ENCODE results near the gene ZNF865. TPM values are rescaled to one million over a fixed set of nuclear protein-coding genes. Genes with fewer than 3 reads are reported as not detected.

The ZNF865 gene
- total RNA-seq, 1 experiment from 2014 or later: 13.2 TPM

- DNase-seq: no peak
- H3K27me3 ChIP-seq (replicated peaks; ENCODE audit: control insufficient read depth, insufficient read depth, low read length): no peaks in the 10 kb centered on the region
- peaks cover 33% of the 10 kb centered on the region for H3K4me1 Mint-ChIP-seq (ENCODE audit: low read depth, unreplicated experiment)
- no peaks in the 10 kb centered on the region for H3K9me3 ChIP-seq
- no TSS peak for BruUV-seq (replicated peaks)
- H3K4me3 ChIP-seq (ENCODE audit: low read depth, low read length): no peak overlapping the region
- H3K27ac Mint-ChIP-seq (ENCODE audit: unreplicated experiment): no peak overlapping the region
- H3K9me3 Mint-ChIP-seq (ENCODE audit: unreplicated experiment): no peaks in the 10 kb centered on the region
- no peak overlapping the region for H3K4me3 Mint-ChIP-seq (ENCODE audit: unreplicated experiment)
- peaks cover 24% of the 10 kb centered on the region for H3K36me3 ChIP-seq (ENCODE audit: control insufficient read depth, insufficient read depth, low read length)
- no peaks in the 10 kb centered on the region for H3K27me3 Mint-ChIP-seq (ENCODE audit: insufficient read depth, unreplicated experiment)
- POLR2A ChIA-PET: no interaction called here
- H3K36me3 Mint-ChIP-seq (ENCODE audit: insufficient read depth, unreplicated experiment): peaks cover 88% of the 10 kb centered on the region
- CTCF ChIA-PET: no interaction called here
- TF ChIP-seq CTCF (IDR thresholded peaks at IDR 0.05; ENCODE audit: insufficient read depth in 1 of 2, low read depth in 1 of 2, low read length in 1 of 2, severe bottlenecking in 1 of 2, unreplicated experiment in 1 of 2): no peak
- H3K4me1 ChIP-seq: peaks cover 32% of the 10 kb centered on the region
- intact Hi-C loops (cut with micrococcal nuclease; ENCODE audit: unreplicated experiment): no loop called here
Observed at GRCh38 chr19:55663846-55664536, 58.5 kb downstream of the ZNF865 start.

GRCh38 chr19:55666343-55667005 lies 61.0 kb downstream of the ZNF865 start:
- H3K9me3 ChIP-seq: no peaks in the 10 kb centered on the region
- peak overlapping the region; percentile 69 for H3K4me3 Mint-ChIP-seq (ENCODE audit: unreplicated experiment)
- no peak for DNase-seq
- no TSS peak for BruUV-seq (replicated peaks)
- no peaks in the 10 kb centered on the region for H3K27me3 ChIP-seq (replicated peaks; ENCODE audit: control insufficient read depth, insufficient read depth, low read length)
- peak overlapping the region; percentile 91 for H3K27ac Mint-ChIP-seq (ENCODE audit: unreplicated experiment)
- peaks cover 34% of the 10 kb centered on the region for H3K36me3 ChIP-seq (ENCODE audit: control insufficient read depth, insufficient read depth, low read length)
- POLR2A ChIA-PET: interaction anchor here (2.0 kb wide), 1 partner anchor 12 kb away, joined by 15 read pairs; the partner anchor contains the start of gene U2AF2
- H3K27me3 Mint-ChIP-seq (ENCODE audit: insufficient read depth, unreplicated experiment): no peaks in the 10 kb centered on the region
- TF ChIP-seq CTCF (IDR thresholded peaks at IDR 0.05; ENCODE audit: insufficient read depth in 1 of 2, low read depth in 1 of 2, low read length in 1 of 2, severe bottlenecking in 1 of 2, unreplicated experiment in 1 of 2): no peak
- CTCF ChIA-PET: interaction anchor here (0.5 kb wide), 1 partner anchor 50 kb away, joined by 7 read pairs; no protein-coding TSS in a partner anchor
- no peaks in the 10 kb centered on the region for H3K9me3 Mint-ChIP-seq (ENCODE audit: unreplicated experiment)
- peaks cover 99% of the 10 kb centered on the region for H3K36me3 Mint-ChIP-seq (ENCODE audit: insufficient read depth, unreplicated experiment)
- intact Hi-C loops (cut with micrococcal nuclease; ENCODE audit: unreplicated experiment): no loop called here
- H3K4me1 Mint-ChIP-seq (ENCODE audit: low read depth, unreplicated experiment): peaks cover 43% of the 10 kb centered on the region
- peaks cover 33% of the 10 kb centered on the region for H3K4me1 ChIP-seq
- no peak overlapping the region for H3K4me3 ChIP-seq (ENCODE audit: low read depth, low read length)

Other genes with a start within 250 kb of the ZNF865 start
- not detected in 2 replicates for gene GARIN5B, start 242.4 kb upstream of the ZNF865 start, total RNA-seq (2022)
- 0.70 and 1.1 TPM in 2 replicates for gene IL11, start 235.2 kb upstream of the ZNF865 start, total RNA-seq (2022)
- not detected in 2 replicates for gene TMEM190, start 228.8 kb upstream of the ZNF865 start, total RNA-seq (2022)
- 18.1 and 22.7 TPM in 2 replicates for gene TMEM238, start 221.4 kb upstream of the ZNF865 start, total RNA-seq (2022)
- 2,048 and 2,146 TPM in 2 replicates for gene RPL28, start 219.7 kb upstream of the ZNF865 start, total RNA-seq (2022)
- 279 and 293 TPM in 2 replicates for gene UBE2S, start 197.9 kb upstream of the ZNF865 start, total RNA-seq (2022)
- not detected in 2 replicates for gene SHISA7, start 162.3 kb upstream of the ZNF865 start, total RNA-seq (2022)
- gene ISOC2, start 144.0 kb upstream of the ZNF865 start, total RNA-seq (2022): 40.6 and 49.6 TPM in 2 replicates
- gene C19orf85, start 140.9 kb upstream of the ZNF865 start, total RNA-seq (2022): not detected in 2 replicates
- 12.3 and 13.9 TPM in 2 replicates for gene ZNF628, start 129.0 kb upstream of the ZNF865 start, total RNA-seq (2022)
- gene NAT14, start 120.5 kb upstream of the ZNF865 start, total RNA-seq (2022): 40.9 and 45.2 TPM in 2 replicates
- 0.58 and 0.86 TPM in 2 replicates for gene SSC5D, start 117.2 kb upstream of the ZNF865 start, total RNA-seq (2022)
- gene SBK2, start 68.5 kb upstream of the ZNF865 start, total RNA-seq (2022): not detected in 2 replicates
- gene SBK3, start 60.1 kb upstream of the ZNF865 start, total RNA-seq (2022): 2.3 and 2.4 TPM in 2 replicates
- 26.5 and 30.4 TPM in 2 replicates for gene ZNF579, start 24.8 kb upstream of the ZNF865 start, total RNA-seq (2022)
- gene FIZ1, start 6.1 kb upstream of the ZNF865 start, total RNA-seq (2022): 27.2 and 27.7 TPM in 2 replicates
- gene ZNF524, start 5.4 kb upstream of the ZNF865 start, total RNA-seq (2022): 10.8 and 11.1 TPM in 2 replicates
- gene ZNF784, start 18.9 kb downstream of the ZNF865 start, total RNA-seq (2022): 8.5 and 10.2 TPM in 2 replicates
- gene ZNF580, start 35.4 kb downstream of the ZNF865 start, total RNA-seq (2022): 38.5 and 41.4 TPM in 2 replicates
- gene ZNF581, start 38.0 kb downstream of the ZNF865 start, total RNA-seq (2022): 46.2 and 47.4 TPM in 2 replicates
- gene CCDC106, start 42.6 kb downstream of the ZNF865 start, total RNA-seq (2022): 17.4 and 17.6 TPM in 2 replicates
- gene U2AF2, start 49.4 kb downstream of the ZNF865 start, total RNA-seq (2022): 289 TPM in 2 replicates
- gene EPN1, start 69.6 kb downstream of the ZNF865 start, total RNA-seq (2022): 197 and 201 TPM in 2 replicates
- gene NLRP9, start 132.8 kb downstream of the ZNF865 start, total RNA-seq (2022): not detected in 2 replicates
- gene RFPL4A, start 153.4 kb downstream of the ZNF865 start, total RNA-seq (2022): not detected in 2 replicates
- not detected in 2 replicates for gene RFPL4AL1, start 163.5 kb downstream of the ZNF865 start, total RNA-seq (2022)
- 0.26 and 0.43 TPM in 2 replicates for gene NLRP11, start 226.4 kb downstream of the ZNF865 start, total RNA-seq (2022)
- gene NLRP4, start 230.9 kb downstream of the ZNF865 start, total RNA-seq (2022): not detected in 2 replicates